Measurements from ENCODE around the gene HOXA11. TPM values are rescaled to one million over a fixed set of nuclear protein-coding genes. Genes with fewer than 3 reads are reported as not detected.

The HOXA11 gene
- total RNA-seq, 1 experiment from 2014 or later, result not detected

DNA sequence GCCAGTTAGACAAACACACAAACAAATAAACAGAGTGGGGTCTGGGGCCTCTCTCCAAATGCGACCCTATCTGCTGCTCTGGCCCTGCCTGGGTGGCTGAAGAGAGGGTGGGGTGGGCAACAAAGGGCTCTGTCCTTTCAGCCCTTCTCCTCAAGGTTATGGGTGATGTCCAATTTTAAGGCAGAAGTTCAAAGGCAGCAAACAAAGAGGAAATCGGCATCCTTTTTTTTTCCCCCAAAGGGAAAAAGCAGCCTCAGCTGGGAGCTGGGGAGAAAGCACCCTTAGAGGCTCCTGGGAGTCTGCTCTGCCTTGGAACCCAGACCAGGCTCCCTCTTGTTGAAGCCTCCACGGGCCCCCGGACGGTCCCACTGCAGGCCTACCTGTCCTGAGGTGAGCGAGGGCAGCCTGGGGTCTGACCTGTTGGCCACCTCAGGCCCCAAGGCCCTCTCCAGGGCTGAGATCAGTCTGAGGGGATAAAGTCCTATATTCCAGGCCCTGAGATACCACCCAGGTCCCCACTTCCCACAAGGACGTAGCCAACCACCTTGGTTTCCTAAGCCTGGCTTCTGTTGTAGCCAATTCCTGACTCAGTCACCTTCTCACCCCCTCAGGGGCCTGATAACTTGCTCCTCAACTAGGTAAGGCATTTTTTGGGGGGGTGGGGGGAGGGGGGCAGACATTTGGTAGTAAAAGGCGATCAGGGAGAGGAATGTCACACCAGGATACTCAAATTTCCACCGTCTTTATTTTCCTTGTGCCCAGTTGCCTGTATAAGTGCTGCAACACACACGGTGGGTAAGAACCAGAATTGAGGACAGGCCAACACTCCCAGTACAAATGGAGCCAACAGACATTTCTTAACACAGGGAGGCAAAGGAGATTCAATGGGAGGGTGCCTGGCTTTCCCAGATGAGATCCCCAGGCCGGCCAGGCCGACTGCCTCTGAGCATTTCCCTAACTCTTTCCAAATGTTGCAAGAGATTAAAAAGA is 4.3 kb downstream of the HOXA11 start:
- Histone ChIP-seq H3K4me1 (ENCODE audit: low read length) (no peaks in the 10 kb centered on the region; the same call in 1 of the 2 replicates), H3K36me3 (ENCODE audit: insufficient read depth, low read length) (no peaks in the 10 kb centered on the region), H3K9me3 (ENCODE audit: low read length) (no peaks in the 10 kb centered on the region), H3K4me3 (ENCODE audit: low read length) (no peak overlapping the region), H3K9ac (ENCODE audit: low read length) (no peak overlapping the region), H3K9me2 (replicated peaks; ENCODE audit: insufficient read depth, low read length) (no peaks in the 10 kb centered on the region), H3K27me3 (ENCODE audit: low read length) (no peaks in the 10 kb centered on the region), H2AFZ (ENCODE audit: low read length) (no peak overlapping the region), H4K20me1 (ENCODE audit: insufficient read depth, low read depth, low read length) (no peaks in the 10 kb centered on the region), H3K79me2 (ENCODE audit: low read length) (no peaks in the 10 kb centered on the region), H3K27ac (ENCODE audit: low read length) (no peak overlapping the region), H3K4me2 (ENCODE audit: low read depth, low read length, poor library complexity, severe bottlenecking) (no peak overlapping the region)
- no peak for DNase-seq

GRCh38 chr7:27179503-27180430 is 5.3 kb downstream of the HOXA11 start:
- H3K9ac ChIP-seq (ENCODE audit: low read length), result no peak overlapping the region
- H2AFZ ChIP-seq (ENCODE audit: low read length), result no peak overlapping the region

GRCh38 chr7:27179030-27179429 is 6.0 kb downstream of the HOXA11 start:
- H3K4me2 ChIP-seq (ENCODE audit: low read depth, low read length, poor library complexity, severe bottlenecking), result no peak overlapping the region

More at GRCh38 chr7:27179503-27180430, 5.3 kb downstream of the HOXA11 start:
- Histone ChIP-seq H3K36me3 (ENCODE audit: insufficient read depth, low read length) (no peaks in the 10 kb centered on the region), H3K4me2 (ENCODE audit: low read depth, low read length, poor library complexity, severe bottlenecking) (peak overlapping the region; percentile 68), H3K9me3 (ENCODE audit: low read length) (no peaks in the 10 kb centered on the region), H3K4me3 (ENCODE audit: low read length) (peak overlapping the region; percentile 57; the same call in 1 of the 2 replicates), H3K79me2 (ENCODE audit: low read length) (no peaks in the 10 kb centered on the region), H4K20me1 (ENCODE audit: insufficient read depth, low read depth, low read length) (no peaks in the 10 kb centered on the region), H3K9me2 (replicated peaks; ENCODE audit: insufficient read depth, low read length) (no peaks in the 10 kb centered on the region), H3K4me1 (ENCODE audit: low read length) (no peaks in the 10 kb centered on the region; the same call in 1 of the 2 replicates), H3K27me3 (ENCODE audit: low read length) (no peaks in the 10 kb centered on the region), H3K27ac (ENCODE audit: low read length) (no peak overlapping the region)
- peak; percentile 84 for DNase-seq

DNA sequence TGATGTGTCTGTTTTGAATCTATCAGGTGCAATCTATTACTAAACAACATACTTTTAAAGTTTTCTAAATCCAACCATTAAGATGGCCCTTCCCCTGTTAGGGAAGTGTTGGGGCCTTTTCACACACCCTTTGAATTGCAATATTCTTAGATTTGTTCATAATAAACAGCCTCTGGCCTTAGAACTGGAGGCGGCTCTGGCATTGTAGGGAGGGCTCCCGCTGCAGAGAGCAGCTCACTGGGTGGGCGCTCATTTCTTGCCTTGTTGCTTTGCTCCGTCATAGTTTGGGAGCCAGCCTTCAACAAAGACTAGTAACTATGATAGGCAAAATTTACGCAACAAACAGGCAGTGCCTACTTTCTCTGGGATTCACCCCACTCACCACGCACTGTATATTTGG is 6.7 kb downstream of the HOXA11 start:
- no peak overlapping the region for H3K4me3 ChIP-seq (ENCODE audit: low read length)
- DNase-seq, result no peak
- no peaks in the 10 kb centered on the region for H3K9me3 ChIP-seq (ENCODE audit: low read length)
- H3K9ac ChIP-seq (ENCODE audit: low read length), result no peak overlapping the region
- no peaks in the 10 kb centered on the region for H3K9me2 ChIP-seq (replicated peaks; ENCODE audit: insufficient read depth, low read length)
- H3K79me2 ChIP-seq (ENCODE audit: low read length), result no peaks in the 10 kb centered on the region
- no peak overlapping the region for H3K4me2 ChIP-seq (ENCODE audit: low read depth, low read length, poor library complexity, severe bottlenecking)
- no peaks in the 10 kb centered on the region for H3K36me3 ChIP-seq (ENCODE audit: insufficient read depth, low read length)
- H4K20me1 ChIP-seq (ENCODE audit: insufficient read depth, low read depth, low read length), result no peaks in the 10 kb centered on the region
- H3K27ac ChIP-seq (ENCODE audit: low read length), result no peak overlapping the region
- no peaks in the 10 kb centered on the region for H3K27me3 ChIP-seq (ENCODE audit: low read length)
- no peak overlapping the region for H2AFZ ChIP-seq (ENCODE audit: low read length)
- no peaks in the 10 kb centered on the region; the same call in 1 of the 2 replicates for H3K4me1 ChIP-seq (ENCODE audit: low read length)

More at GRCh38 chr7:27179030-27179429, 6.0 kb downstream of the HOXA11 start:
- no peaks in the 10 kb centered on the region for H3K9me3 ChIP-seq (ENCODE audit: low read length)
- no peaks in the 10 kb centered on the region for H4K20me1 ChIP-seq (ENCODE audit: insufficient read depth, low read depth, low read length)
- no peak overlapping the region for H3K9ac ChIP-seq (ENCODE audit: low read length)
- H3K79me2 ChIP-seq (ENCODE audit: low read length), result no peaks in the 10 kb centered on the region
- H3K27ac ChIP-seq (ENCODE audit: low read length), result no peak overlapping the region
- H2AFZ ChIP-seq (ENCODE audit: low read length), result no peak overlapping the region
- no peaks in the 10 kb centered on the region; the same call in 1 of the 2 replicates for H3K4me1 ChIP-seq (ENCODE audit: low read length)
- H3K4me3 ChIP-seq (ENCODE audit: low read length), result no peak overlapping the region
- no peaks in the 10 kb centered on the region for H3K27me3 ChIP-seq (ENCODE audit: low read length)
- H3K9me2 ChIP-seq (replicated peaks; ENCODE audit: insufficient read depth, low read length), result no peaks in the 10 kb centered on the region
- H3K36me3 ChIP-seq (ENCODE audit: insufficient read depth, low read length), result no peaks in the 10 kb centered on the region
- DNase-seq, result no peak

- no peaks in the 10 kb centered on the region for H3K9me2 ChIP-seq (replicated peaks; ENCODE audit: insufficient read depth, low read length)
- no peaks in the 10 kb centered on the region for H3K9me3 ChIP-seq (ENCODE audit: low read length)
- H2AFZ ChIP-seq (ENCODE audit: low read length), result no peak overlapping the region
- no peaks in the 10 kb centered on the region for H4K20me1 ChIP-seq (ENCODE audit: insufficient read depth, low read depth, low read length)
- H3K27me3 ChIP-seq (ENCODE audit: low read length), result no peaks in the 10 kb centered on the region
- no peak overlapping the region for H3K27ac ChIP-seq (ENCODE audit: low read length)
- H3K36me3 ChIP-seq (ENCODE audit: insufficient read depth, low read length), result no peaks in the 10 kb centered on the region
- H3K79me2 ChIP-seq (ENCODE audit: low read length), result no peaks in the 10 kb centered on the region
- no peaks in the 10 kb centered on the region; the same call in 1 of the 2 replicates for H3K4me1 ChIP-seq (ENCODE audit: low read length)
- no peak overlapping the region for H3K9ac ChIP-seq (ENCODE audit: low read length)
- DNase-seq, result no peak
- no peak overlapping the region for H3K4me3 ChIP-seq (ENCODE audit: low read length)
- H3K4me2 ChIP-seq (ENCODE audit: low read depth, low read length, poor library complexity, severe bottlenecking), result no peak overlapping the region
Observed at GRCh38 chr7:27177795-27178320, 7.2 kb downstream of the HOXA11 start.

GRCh38 chr7:27176962-27177794 is 7.9 kb downstream of the HOXA11 start:
- Histone ChIP-seq H3K4me2 (ENCODE audit: low read depth, low read length, poor library complexity, severe bottlenecking) (no peak overlapping the region), H3K27me3 (ENCODE audit: low read length) (no peaks in the 10 kb centered on the region), H3K9me3 (ENCODE audit: low read length) (no peaks in the 10 kb centered on the region), H3K36me3 (ENCODE audit: insufficient read depth, low read length) (no peaks in the 10 kb centered on the region), H4K20me1 (ENCODE audit: insufficient read depth, low read depth, low read length) (no peaks in the 10 kb centered on the region), H3K27ac (ENCODE audit: low read length) (no peak overlapping the region), H3K4me1 (ENCODE audit: low read length) (no peaks in the 10 kb centered on the region; the same call in 1 of the 2 replicates), H2AFZ (ENCODE audit: low read length) (no peak overlapping the region), H3K79me2 (ENCODE audit: low read length) (no peaks in the 10 kb centered on the region), H3K9ac (ENCODE audit: low read length) (no peak overlapping the region), H3K4me3 (ENCODE audit: low read length) (no peak overlapping the region), H3K9me2 (replicated peaks; ENCODE audit: insufficient read depth, low read length) (no peaks in the 10 kb centered on the region)
- no peak for DNase-seq

DNA sequence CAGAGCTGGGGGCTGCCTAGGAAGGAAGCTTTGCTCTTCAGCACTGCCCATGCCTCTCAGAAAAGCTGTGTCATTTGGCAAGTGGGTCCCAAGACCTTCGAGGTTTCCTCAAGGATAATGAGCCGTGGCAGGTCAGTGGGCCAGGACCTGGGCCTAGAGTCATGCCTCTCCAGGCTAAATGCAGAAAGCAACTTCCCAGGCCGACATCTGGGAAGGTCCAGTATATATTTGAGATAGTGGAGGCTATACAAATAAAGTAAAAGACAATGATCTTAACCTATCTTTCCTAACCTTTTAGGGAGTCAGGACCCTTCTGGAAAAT is 8.5 kb downstream of the HOXA11 start:
- no peaks in the 10 kb centered on the region for H4K20me1 ChIP-seq (ENCODE audit: insufficient read depth, low read depth, low read length)
- DNase-seq, result no peak
- H3K9ac ChIP-seq (ENCODE audit: low read length), result no peak overlapping the region
- H2AFZ ChIP-seq (ENCODE audit: low read length), result no peak overlapping the region
- H3K27me3 ChIP-seq (ENCODE audit: low read length), result no peaks in the 10 kb centered on the region
- no peaks in the 10 kb centered on the region for H3K9me3 ChIP-seq (ENCODE audit: low read length)
- H3K36me3 ChIP-seq (ENCODE audit: insufficient read depth, low read length), result no peaks in the 10 kb centered on the region
- no peak overlapping the region for H3K4me2 ChIP-seq (ENCODE audit: low read depth, low read length, poor library complexity, severe bottlenecking)
- no peak overlapping the region for H3K27ac ChIP-seq (ENCODE audit: low read length)
- no peaks in the 10 kb centered on the region; the same call in 1 of the 2 replicates for H3K4me1 ChIP-seq (ENCODE audit: low read length)
- H3K79me2 ChIP-seq (ENCODE audit: low read length), result no peaks in the 10 kb centered on the region
- no peak overlapping the region for H3K4me3 ChIP-seq (ENCODE audit: low read length)
- no peaks in the 10 kb centered on the region for H3K9me2 ChIP-seq (replicated peaks; ENCODE audit: insufficient read depth, low read length)
